Measurements from ENCODE around the gene UBE2R2.
"Not testable (repeated sequence)": the region's sequence is repeated elsewhere in the genome, so short reads cannot be mapped to it uniquely, and the experiment has no call there.

UBE2R2 gene

GRCh38 chr9:33816327-33817252, at the start of gene UBE2R2:
Gene UBE2R2 (plus strand): TSS chr9:33817160. CDS start chr9:33817758, 598 bp downstream.
- DNase-seq, result peak; percentile 89

- DNase-seq, result not testable (repeated sequence)
Measured at GRCh38 chr9:33770156-33770880, 46.6 kb upstream of the UBE2R2 start.

- not testable (repeated sequence) for DNase-seq
Measured at GRCh38 chr9:33773135-33773534, 43.8 kb upstream of the UBE2R2 start.

DNA sequence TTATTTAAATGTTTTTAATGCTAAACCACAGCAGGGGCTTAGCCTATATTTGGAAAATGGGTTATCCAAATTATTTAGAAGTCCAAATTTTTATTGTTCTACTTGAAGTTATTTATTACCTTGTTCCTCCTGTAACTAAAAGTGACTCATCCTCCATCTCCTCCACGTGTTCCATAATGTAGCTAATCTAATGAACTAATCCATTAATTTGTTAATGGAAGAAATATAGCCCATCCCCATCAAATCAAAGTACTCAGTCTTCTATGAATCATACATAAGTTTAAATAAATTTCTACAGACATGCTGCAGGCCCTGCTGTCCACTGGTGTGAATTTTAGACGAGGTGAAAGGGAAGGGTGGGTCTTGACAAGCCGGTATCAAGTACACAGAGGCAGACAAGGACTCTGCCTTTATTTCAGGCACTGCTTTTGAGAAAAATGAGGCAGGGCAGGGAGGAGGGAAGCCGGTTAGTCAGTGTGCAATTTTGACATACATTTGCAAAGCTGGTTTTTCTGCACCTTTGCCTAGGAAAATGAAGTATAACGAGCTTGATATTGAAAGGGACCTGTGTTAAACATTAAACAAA, 42.8 kb upstream of the UBE2R2 start:
- not testable (repeated sequence) for DNase-seq

DNA sequence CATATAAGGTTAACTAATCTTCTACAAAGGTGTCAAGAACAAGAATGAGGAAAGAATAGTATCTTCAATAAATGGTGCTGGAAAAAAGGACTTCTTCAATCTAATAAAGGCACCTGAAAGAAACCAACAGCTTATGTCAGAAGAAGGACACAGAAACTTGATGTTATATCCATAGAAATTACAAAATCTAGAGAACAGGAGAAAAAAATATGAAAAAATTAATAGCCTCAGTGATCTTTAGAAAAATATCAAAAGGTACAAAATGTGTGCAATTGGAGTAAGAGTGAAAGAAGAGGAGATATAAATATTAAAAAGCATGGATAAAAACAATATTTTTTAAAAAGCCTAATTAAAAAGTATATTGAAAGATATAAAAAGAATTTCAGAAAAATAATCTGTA, 40.4 kb upstream of the UBE2R2 start:
- DNase-seq, result no peak

DNA sequence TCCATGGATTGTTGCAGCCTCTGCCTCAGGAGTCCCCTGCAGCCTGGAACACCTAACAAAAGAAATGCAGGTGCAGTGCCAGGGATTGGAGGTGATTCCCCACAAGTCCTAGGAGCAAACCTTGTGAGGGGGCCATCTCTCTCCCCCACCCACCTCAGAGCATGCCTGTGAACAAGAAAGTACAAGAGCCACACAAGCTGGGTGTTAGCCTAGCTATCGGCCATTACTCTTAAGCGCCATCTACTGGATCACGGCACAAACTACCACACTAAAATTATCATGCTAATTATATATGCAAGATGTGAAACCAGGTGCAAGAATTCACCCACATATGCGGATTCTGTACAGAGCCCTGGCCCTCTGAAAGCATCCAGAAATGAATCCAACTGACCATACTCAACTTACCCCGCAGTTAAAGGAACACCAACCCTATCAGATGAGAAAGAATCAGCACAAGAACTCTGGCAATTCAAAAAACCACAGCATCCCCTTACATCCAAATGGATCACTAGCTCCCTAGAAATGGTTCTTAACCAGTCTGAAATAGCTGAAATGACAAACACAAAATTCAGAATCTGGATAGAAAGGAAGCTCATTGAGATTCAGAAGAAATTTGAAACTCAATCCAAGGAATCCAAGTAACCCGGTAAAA, 38.1 kb upstream of the UBE2R2 start:
- DNase-seq, result peak; percentile 68

- DNase-seq, result no peak
Measured at GRCh38 chr9:33780276-33780675, 36.7 kb upstream of the UBE2R2 start.

DNA sequence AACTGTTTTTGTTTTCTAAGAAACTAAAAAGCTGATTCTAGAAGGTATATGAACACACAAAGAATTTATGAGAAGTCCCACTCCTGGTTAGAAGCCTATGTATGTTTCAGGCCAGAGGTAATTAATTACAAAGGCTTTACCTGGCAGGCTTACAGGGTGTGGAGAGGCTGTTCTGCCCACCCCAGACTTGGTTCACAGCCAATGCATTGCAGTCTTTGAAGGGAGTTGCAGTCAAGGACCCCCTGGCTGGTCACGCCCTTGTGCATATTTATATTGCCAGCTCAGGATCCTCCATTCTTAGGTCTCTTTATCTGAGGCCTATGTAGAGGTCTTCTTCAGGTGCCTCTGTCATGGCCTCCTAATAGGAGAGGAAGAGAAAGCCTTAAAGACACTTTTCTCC, 35.2 kb upstream of the UBE2R2 start:
- no peak for DNase-seq

DNA sequence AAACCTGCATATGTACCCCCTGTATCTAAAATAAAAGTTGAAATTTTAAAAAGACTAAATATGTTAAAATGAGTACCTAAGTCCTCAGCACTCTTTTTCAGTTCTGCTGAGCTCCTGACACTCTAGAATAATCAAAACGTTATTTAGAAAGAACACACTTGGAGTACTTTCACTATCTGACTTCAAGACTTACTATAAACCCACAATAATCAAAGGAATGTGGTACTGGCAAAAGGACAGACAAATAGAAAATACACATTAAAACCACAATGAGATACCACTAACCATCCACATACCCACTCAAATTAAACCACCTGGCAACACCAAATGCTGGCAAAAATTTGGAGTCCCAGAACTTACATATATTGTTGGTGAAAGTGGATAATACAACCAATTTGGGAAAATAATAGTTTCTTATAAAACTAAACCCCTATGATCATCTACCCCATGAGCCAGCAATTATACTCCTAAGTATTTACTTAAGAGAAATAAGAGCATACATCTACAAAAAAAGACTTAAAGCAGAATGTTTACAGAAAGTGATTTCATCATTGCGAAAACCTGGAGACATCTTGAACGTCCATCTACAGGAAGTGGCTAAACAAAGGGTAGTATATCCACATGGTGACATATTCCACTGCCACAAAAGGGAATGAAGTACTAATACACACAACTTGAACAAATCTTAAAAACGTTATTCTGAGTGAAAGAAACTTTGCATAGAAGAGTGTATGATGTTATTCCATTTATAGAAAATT, 34.4 kb upstream of the UBE2R2 start:
- no peak for DNase-seq

GRCh38 chr9:33785914-33786313, 31.0 kb upstream of the UBE2R2 start:
- DNase-seq, result no peak

DNA sequence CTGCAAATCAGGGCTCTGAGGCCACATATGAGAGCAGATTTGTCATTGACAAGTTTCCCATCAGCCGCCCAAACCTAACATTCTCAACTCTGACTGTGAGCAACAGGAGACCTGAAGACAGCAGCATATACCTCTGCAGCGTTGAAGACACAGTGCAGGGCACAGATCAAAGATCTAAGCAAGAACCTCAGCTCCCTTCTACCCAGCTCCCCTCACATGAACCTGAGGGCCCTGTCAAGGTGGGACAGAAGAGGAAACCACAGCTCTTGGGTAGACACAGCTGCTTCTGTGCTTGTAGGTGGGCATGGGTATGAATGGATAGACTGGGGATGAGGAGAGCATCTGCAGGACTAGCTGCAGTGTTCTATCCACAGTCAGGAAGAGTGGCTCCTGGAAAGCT, 30.3 kb upstream of the UBE2R2 start:
- no peak for DNase-seq

GRCh38 chr9:33787839-33788238, 29.1 kb upstream of the UBE2R2 start:
- DNase-seq, result no peak

- not testable (repeated sequence) for DNase-seq
Measured at GRCh38 chr9:33789429-33789828, 27.5 kb upstream of the UBE2R2 start.

- no peak for DNase-seq
Measured at GRCh38 chr9:33791117-33791516, 25.8 kb upstream of the UBE2R2 start.

DNA sequence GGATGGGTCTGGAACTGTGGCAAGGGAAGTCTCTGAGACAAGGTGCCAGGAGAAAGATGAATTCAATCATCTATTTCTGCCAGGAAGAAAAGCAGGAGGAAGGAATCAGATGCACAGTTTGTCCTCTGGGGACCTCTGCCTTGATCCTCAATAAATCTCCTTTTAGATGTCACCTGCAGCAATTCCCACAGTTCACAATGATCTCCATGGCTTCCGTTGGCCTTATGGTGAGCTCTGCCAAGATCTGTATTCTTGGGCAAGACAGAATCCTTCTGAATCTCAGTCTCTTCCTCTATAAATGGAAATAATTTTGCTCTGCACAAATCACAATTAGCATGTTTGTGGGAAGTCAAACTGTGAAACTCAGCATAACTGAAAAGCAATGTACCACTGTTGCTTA, 23.5 kb upstream of the UBE2R2 start:
- not testable (repeated sequence) for DNase-seq

DNA sequence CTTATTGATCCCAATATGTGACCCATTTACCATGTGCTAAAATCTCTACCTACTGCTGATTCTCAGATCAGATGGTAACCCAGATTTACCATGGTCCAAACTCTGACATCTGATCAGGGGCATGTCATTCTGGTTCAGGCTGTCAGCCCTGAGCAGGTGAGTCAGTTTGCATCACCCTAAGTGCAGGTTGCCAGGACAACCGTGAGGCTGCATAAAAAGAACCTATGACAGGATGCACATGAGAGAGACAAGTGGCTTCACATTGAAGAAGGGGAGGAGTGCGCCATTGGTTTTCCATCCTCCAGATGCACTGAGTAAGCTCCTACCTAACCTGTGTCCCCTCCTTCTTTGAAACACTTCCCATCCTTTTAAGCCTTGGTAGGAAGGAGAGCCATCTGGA, 22.4 kb upstream of the UBE2R2 start:
- no peak for DNase-seq

DNA sequence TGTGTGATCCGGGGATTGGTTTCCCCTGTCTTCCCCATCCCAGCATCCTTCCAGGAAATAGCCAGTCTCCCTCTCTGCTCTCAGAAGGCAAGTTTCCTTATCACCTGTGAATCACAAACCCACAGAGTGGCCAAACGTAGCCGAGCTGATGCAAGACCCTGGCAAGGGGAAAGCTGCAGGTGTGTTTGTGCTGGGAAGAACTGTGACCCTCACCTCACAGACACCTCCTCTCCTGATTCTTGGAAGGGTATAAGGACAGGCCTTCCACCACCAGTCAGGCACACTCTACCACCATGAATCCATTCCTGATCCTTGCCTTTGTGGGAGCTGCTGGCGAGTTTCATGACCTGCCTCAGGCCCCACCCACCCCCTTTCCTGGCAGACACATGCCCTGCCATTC, 21.7 kb upstream of the UBE2R2 start, which contains the start of gene PRSS3:
TSS of gene PRSS3 (plus strand) at position 281 of the 400 bp plus-strand sequence. CDS start at position 294, 13 bp downstream.
- no peak for DNase-seq

- DNase-seq, result no peak
Measured at GRCh38 chr9:33795819-33796218, 21.1 kb upstream of the UBE2R2 start.

GRCh38 chr9:33796679-33797078, 20.3 kb upstream of the UBE2R2 start:
- not testable (repeated sequence) for DNase-seq

GRCh38 chr9:33797837-33798236, 19.1 kb upstream of the UBE2R2 start:
- DNase-seq, result no peak

DNA sequence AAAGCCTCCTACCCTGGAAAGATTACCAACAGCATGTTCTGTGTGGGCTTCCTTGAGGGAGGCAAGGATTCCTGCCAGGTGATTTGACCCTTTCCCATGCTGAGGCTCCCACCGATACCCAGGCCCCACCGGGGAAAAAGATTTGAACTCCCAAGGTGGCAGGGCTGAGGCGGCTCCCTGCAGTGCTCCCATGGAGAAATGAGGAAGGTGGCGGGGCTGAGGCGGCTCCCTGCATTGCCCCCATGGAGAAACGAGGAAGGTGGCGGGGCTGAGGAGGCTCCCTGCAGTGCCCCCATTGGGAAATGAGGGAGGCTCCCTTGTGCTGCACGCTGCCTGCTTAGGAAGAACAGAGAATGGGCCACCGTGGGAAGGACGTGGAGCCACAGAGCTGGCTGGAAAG, 18.4 kb upstream of the UBE2R2 start:
- no peak for DNase-seq
